ENCODE measurements around the gene DUSP15. TPM values are rescaled to one million over a fixed set of nuclear protein-coding genes. Genes with fewer than 3 reads are reported as not detected.

The DUSP15 gene
- total and polyA plus RNA-seq, 9 of the 15 experiments (the other 6 are each of a cell fraction or from before 2014, with no cell fraction given) = 0.34 TPM; not detected in 8

DNA sequence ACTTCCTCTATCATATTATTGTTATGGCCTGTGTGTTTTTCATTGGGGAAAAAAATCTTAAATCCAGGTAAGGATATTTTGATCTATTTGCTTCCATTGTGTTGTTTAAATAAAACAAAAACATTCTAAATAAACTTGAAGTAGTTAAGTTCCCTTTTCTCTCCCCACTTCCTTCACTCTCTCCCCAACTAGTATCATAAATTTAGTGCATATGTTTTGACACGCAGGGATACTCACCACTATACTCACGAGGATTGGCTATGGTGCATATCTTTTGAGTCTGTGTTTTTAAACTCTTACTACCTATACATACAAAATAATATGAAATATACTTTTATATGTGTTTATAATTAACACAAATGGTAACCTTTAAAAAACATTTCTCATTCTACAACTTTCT is 5.3 kb upstream of the DUSP15 start (continued):
- TF ChIP-seq, protein P1, sequence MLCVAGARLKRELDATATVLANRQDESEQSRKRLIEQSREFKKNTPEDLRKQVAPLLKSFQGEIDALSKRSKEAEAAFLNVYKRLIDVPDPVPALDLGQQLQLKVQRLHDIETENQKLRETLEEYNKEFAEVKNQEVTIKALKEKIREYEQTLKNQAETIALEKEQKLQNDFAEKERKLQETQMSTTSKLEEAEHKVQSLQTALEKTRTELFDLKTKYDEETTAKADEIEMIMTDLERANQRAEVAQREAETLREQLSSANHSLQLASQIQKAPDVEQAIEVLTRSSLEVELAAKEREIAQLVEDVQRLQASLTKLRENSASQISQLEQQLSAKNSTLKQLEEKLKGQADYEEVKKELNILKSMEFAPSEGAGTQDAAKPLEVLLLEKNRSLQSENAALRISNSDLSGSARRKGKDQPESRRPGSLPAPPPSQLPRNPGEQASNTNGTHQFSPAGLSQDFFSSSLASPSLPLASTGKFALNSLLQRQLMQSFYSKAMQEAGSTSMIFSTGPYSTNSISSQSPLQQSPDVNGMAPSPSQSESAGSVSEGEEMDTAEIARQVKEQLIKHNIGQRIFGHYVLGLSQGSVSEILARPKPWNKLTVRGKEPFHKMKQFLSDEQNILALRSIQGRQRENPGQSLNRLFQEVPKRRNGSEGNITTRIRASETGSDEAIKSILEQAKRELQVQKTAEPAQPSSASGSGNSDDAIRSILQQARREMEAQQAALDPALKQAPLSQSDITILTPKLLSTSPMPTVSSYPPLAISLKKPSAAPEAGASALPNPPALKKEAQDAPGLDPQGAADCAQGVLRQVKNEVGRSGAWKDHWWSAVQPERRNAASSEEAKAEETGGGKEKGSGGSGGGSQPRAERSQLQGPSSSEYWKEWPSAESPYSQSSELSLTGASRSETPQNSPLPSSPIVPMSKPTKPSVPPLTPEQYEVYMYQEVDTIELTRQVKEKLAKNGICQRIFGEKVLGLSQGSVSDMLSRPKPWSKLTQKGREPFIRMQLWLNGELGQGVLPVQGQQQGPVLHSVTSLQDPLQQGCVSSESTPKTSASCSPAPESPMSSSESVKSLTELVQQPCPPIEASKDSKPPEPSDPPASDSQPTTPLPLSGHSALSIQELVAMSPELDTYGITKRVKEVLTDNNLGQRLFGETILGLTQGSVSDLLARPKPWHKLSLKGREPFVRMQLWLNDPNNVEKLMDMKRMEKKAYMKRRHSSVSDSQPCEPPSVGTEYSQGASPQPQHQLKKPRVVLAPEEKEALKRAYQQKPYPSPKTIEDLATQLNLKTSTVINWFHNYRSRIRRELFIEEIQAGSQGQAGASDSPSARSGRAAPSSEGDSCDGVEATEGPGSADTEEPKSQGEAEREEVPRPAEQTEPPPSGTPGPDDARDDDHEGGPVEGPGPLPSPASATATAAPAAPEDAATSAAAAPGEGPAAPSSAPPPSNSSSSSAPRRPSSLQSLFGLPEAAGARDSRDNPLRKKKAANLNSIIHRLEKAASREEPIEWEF (CRISPR knock-in tag; IDR thresholded peaks at IDR 0.05) = no peak
- TF ChIP-seq, protein P2, sequence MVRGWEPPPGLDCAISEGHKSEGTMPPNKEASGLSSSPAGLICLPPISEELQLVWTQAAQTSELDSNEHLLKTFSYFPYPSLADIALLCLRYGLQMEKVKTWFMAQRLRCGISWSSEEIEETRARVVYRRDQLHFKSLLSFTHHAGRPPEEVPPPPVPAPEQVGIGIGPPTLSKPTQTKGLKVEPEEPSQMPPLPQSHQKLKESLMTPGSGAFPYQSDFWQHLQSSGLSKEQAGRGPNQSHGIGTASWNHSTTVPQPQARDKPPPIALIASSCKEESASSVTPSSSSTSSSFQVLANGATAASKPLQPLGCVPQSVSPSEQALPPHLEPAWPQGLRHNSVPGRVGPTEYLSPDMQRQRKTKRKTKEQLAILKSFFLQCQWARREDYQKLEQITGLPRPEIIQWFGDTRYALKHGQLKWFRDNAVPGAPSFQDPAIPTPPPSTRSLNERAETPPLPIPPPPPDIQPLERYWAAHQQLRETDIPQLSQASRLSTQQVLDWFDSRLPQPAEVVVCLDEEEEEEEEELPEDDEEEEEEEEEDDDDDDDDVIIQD (CRISPR knock-in tag; IDR thresholded peaks at IDR 0.05) = no peak
- TF ChIP-seq CSDE1 (IDR thresholded peaks at IDR 0.05) (no peak), ZNF444 (CRISPR knock-in tag; IDR thresholded peaks at IDR 0.05) (no peak), ZEB2 (IDR thresholded peaks at IDR 0.05) (no peak)
